ENCODE measurements around the gene DSN1. TPM values are rescaled to one million over a fixed set of nuclear protein-coding genes. Genes with fewer than 3 reads are reported as not detected.
A peak's percentile ranks its signal among the peaks of the same experiment; 100 is the strongest.

The DSN1 gene
- total and polyA plus RNA-seq, 9 of the 15 experiments (the other 6 are each of a cell fraction or from before 2014, with no cell fraction given) = 23.3 to 45.3 (median 31.1) TPM

GRCh38 chr20:36745927-36746659 is 27.5 kb downstream of the DSN1 start, which contains the start of gene NDRG3 (continued):
- no peak for TF ChIP-seq COPS2 (conservative IDR thresholded peaks at IDR 0.05)
- no peak for TF ChIP-seq ZNF445 (CRISPR knock-in tag; IDR thresholded peaks at IDR 0.05; ENCODE audit: low read depth)
- no peak for TF ChIP-seq BMI1 (IDR thresholded peaks at IDR 0.05; ENCODE audit: low read length)
- TF ChIP-seq MECOM (CRISPR knock-in tag; IDR thresholded peaks at IDR 0.05) = no peak
- TF ChIP-seq, protein P1, sequence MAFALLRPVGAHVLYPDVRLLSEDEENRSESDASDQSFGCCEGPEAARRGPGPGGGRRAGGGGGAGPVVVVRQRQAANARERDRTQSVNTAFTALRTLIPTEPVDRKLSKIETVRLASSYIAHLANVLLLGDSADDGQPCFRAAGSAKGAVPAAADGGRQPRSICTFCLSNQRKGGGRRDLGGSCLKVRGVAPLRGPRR (CRISPR knock-in tag; IDR thresholded peaks at IDR 0.05) = no peak
- TF ChIP-seq, protein P2, sequence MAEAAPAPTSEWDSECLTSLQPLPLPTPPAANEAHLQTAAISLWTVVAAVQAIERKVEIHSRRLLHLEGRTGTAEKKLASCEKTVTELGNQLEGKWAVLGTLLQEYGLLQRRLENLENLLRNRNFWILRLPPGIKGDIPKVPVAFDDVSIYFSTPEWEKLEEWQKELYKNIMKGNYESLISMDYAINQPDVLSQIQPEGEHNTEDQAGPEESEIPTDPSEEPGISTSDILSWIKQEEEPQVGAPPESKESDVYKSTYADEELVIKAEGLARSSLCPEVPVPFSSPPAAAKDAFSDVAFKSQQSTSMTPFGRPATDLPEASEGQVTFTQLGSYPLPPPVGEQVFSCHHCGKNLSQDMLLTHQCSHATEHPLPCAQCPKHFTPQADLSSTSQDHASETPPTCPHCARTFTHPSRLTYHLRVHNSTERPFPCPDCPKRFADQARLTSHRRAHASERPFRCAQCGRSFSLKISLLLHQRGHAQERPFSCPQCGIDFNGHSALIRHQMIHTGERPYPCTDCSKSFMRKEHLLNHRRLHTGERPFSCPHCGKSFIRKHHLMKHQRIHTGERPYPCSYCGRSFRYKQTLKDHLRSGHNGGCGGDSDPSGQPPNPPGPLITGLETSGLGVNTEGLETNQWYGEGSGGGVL (CRISPR knock-in tag; IDR thresholded peaks at IDR 0.05) = no peak
- TF ChIP-seq POLR3A (IDR thresholded peaks at IDR 0.05; ENCODE audit: borderline replicate concordance, extremely low read depth, insufficient read depth, insufficient read length) = no peak
- no peak for TF ChIP-seq RBM17 (IDR thresholded peaks at IDR 0.05; ENCODE audit: borderline replicate concordance, low read depth, low read length)
- no peak for TF ChIP-seq STAT5A (IDR thresholded peaks at IDR 0.05; ENCODE audit: borderline replicate concordance, low read length)
- no peak for TF ChIP-seq ZC3H4 (CRISPR knock-in tag; IDR thresholded peaks at IDR 0.05; ENCODE audit: borderline replicate concordance)
- TF ChIP-seq CAMTA2 (CRISPR knock-in tag; conservative IDR thresholded peaks at IDR 0.05) = no peak
- no peak for TF ChIP-seq DEAF1 (CRISPR knock-in tag; IDR thresholded peaks at IDR 0.05)
- TF ChIP-seq NCOA6 (IDR thresholded peaks at IDR 0.05) = no peak
- TF ChIP-seq, protein P3, sequence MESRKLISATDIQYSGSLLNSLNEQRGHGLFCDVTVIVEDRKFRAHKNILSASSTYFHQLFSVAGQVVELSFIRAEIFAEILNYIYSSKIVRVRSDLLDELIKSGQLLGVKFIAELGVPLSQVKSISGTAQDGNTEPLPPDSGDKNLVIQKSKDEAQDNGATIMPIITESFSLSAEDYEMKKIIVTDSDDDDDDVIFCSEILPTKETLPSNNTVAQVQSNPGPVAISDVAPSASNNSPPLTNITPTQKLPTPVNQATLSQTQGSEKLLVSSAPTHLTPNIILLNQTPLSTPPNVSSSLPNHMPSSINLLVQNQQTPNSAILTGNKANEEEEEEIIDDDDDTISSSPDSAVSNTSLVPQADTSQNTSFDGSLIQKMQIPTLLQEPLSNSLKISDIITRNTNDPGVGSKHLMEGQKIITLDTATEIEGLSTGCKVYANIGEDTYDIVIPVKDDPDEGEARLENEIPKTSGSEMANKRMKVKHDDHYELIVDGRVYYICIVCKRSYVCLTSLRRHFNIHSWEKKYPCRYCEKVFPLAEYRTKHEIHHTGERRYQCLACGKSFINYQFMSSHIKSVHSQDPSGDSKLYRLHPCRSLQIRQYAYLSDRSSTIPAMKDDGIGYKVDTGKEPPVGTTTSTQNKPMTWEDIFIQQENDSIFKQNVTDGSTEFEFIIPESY (CRISPR knock-in tag; IDR thresholded peaks at IDR 0.05) = no peak
- no peak for TF ChIP-seq MXI1 (IDR thresholded peaks at IDR 0.05; ENCODE audit: low read depth, low read length)
- no peak for TF ChIP-seq ZNF77 (CRISPR knock-in tag; IDR thresholded peaks at IDR 0.05)
- TF ChIP-seq MCM5 (IDR thresholded peaks at IDR 0.05; ENCODE audit: low read depth) = no peak
- no peak for TF ChIP-seq HMG20A (CRISPR knock-in tag; conservative IDR thresholded peaks at IDR 0.05)
- TF ChIP-seq HMGN3 (IDR thresholded peaks at IDR 0.05; ENCODE audit: borderline replicate concordance, extremely low read depth, insufficient read length, low read depth, low read length) = peak; percentile 30
- TF ChIP-seq ZNF253 (CRISPR knock-in tag; conservative IDR thresholded peaks at IDR 0.05) = no peak
- no peak for TF ChIP-seq ZSCAN32 (CRISPR knock-in tag; IDR thresholded peaks at IDR 0.05)
- TF ChIP-seq DACH1 (IDR thresholded peaks at IDR 0.05; ENCODE audit: partially characterized antibody) = no peak
- no peak for TF ChIP-seq CC2D1A (IDR thresholded peaks at IDR 0.05)
- no peak for TF ChIP-seq POLR2B (IDR thresholded peaks at IDR 0.05; ENCODE audit: low read depth, partially characterized antibody)
- no peak for TF ChIP-seq HNRNPK (IDR thresholded peaks at IDR 0.05; ENCODE audit: low read depth, low read length, poor library complexity, severe bottlenecking)

Measured in K562 (cell line).